D341Med (cell line): Measurements from ENCODE around the gene GJA4.

ENCODE experiments used
- DNase-seq: peaks from one replicate; pipeline ENCODE4 v3.0.0; 2012; ENCODE audit warnings: low spot score

Gene GJA4

GRCh38 chr1:34792868-34793727 lies at the start of gene GJA4:
TSS of gene GJA4 (plus strand) at chr1:34792999. CDS start at chr1:34794214, 1,215 bp downstream.
- no peak for DNase-seq

- DNase-seq = no peak
These were observed 49.0 kb upstream of the GJA4 start for GRCh38 chr1:34743775-34744174.

- no peak for DNase-seq
These were observed 47.9 kb upstream of the GJA4 start for GRCh38 chr1:34744851-34745250.

GRCh38 chr1:34745666-34746065 lies 47.1 kb upstream of the GJA4 start:
- DNase-seq = no peak

- no peak for DNase-seq
These were observed 46.7 kb upstream of the GJA4 start for GRCh38 chr1:34746101-34746500.

- DNase-seq = no peak
These were observed 45.8 kb upstream of the GJA4 start for GRCh38 chr1:34746785-34747637.

- DNase-seq = no peak
These were observed 45.2 kb upstream of the GJA4 start for GRCh38 chr1:34747638-34747941.

GRCh38 chr1:34749992-34750391 lies 42.8 kb upstream of the GJA4 start:
- DNase-seq = no peak

- no peak for DNase-seq
These were observed 42.2 kb upstream of the GJA4 start for GRCh38 chr1:34750610-34751009.

GRCh38 chr1:34753163-34753562 lies 39.6 kb upstream of the GJA4 start:
- no peak for DNase-seq

- no peak for DNase-seq
These were observed 37.7 kb upstream of the GJA4 start, which contains the start of gene GJB5 for GRCh38 chr1:34754964-34755637. TSS of gene GJB5 (plus strand) at chr1:34755047. CDS start at chr1:34757331, 2,284 bp downstream.

- no peak for DNase-seq
These were observed 36.8 kb upstream of the GJA4 start for GRCh38 chr1:34755961-34756360.

GRCh38 chr1:34757386-34757785 lies 35.4 kb upstream of the GJA4 start:
- no peak for DNase-seq

- no peak for DNase-seq
These were observed 34.0 kb upstream of the GJA4 start for GRCh38 chr1:34758751-34759150.

GRCh38 chr1:34759503-34760357 lies 33.1 kb upstream of the GJA4 start, which contains the start of gene GJB4:
TSS of gene GJB4 (plus strand) at chr1:34759740. CDS start at chr1:34761255, 1,515 bp downstream.
- DNase-seq = no peak

- no peak for DNase-seq
These were observed 31.5 kb upstream of the GJA4 start for GRCh38 chr1:34761176-34761761.

GRCh38 chr1:34761776-34762307 lies 31.0 kb upstream of the GJA4 start:
- DNase-seq = no peak

- no peak for DNase-seq
These were observed 30.2 kb upstream of the GJA4 start for GRCh38 chr1:34762474-34763141.

GRCh38 chr1:34763142-34763781 lies 29.5 kb upstream of the GJA4 start:
- DNase-seq = no peak

- no peak for DNase-seq
These were observed 23.9 kb upstream of the GJA4 start for GRCh38 chr1:34768856-34769255.
